NOMO-1 (cell line): Measurements from ENCODE around the gene MTREX.
"Not testable (repeated sequence)": the region's sequence is repeated elsewhere in the genome, so short reads cannot be mapped to it uniquely, and the experiment has no call there.

Experiments
- DNase-seq, 2 experiments: peaks; one replicate each; lab custom pipeline; 2025; ENCODE audit not compliant: unreplicated experiment in 2 of 2; lab: John Stamatoyannopoulos, UW

The MTREX gene

GRCh38 chr5:55307383-55308253 is at the start of gene MTREX, which contains the start of gene DHX29:
TSS of gene MTREX (plus strand) at chr5:55307989. CDS start at chr5:55308014, 25 bp downstream.
TSS of gene DHX29 (minus strand) at chr5:55307694. CDS start at chr5:55307573, 121 bp downstream.
- peak; percentile 84 to 85 for DNase-seq

DNA sequence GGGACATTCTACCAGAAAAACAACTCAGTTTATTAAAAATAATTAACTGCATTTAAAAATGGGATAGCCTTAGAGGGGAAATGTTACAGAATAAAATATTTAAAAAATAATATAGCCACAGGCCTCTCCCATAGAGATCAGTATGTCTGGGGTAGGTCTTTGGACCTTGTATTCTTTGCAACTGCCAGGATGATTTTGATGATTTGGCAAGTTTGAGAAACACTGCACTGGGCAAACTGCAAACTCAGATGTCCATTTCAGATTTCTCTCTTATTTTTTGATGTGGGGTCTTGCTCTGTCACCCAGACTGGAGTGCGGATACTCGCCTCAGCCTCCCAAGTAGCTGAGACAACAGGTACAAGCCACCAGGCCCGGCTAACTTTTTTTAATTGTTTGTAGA is 49.5 kb upstream of the MTREX start:
- DNase-seq = no peak

DNA sequence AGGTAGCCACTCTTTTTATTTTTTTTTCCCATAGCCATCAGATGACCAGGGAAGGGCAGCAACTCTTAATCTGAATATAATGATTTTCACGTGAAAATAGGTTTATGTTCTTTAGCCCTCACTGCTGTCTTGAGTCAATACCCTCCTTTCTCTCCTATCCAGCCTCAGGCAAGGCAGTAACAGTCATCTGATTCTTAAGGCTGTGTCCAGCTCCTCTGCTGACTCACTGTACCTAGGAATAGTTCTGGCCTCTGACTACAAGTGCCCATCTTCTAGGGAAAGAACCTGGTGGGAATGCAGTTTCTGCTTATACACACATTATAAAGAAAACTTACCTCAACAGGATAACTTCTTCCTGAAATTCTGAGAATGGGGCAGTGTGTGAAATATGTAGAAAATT is 31.0 kb upstream of the MTREX start:
- no peak for DNase-seq

DNA sequence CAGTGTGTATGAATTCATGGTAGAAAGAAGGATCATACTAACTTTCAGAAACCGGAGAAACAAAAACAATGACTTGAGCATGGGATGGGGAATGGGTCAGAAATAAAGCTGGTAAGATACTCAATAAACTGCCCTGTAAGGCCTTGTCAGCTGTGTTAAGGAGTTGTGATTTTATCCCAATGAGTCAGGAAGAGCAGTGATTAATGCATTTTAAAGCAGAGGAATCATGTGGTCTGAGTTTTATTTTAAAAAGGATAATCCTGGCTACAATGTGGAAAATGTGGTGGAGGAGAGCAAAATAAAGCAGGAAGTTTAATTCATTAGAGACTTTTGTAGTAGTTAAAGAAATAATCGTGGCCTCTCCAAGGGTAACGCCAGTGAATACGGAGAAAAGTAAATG is 29.0 kb upstream of the MTREX start:
- DNase-seq = no peak

- no peak for DNase-seq
Measured at GRCh38 chr5:55286411-55286933, 21.3 kb upstream of the MTREX start.

- DNase-seq = no peak
Measured at GRCh38 chr5:55289808-55290207, 18.0 kb upstream of the MTREX start.

- no peak for DNase-seq
Measured at GRCh38 chr5:55290991-55291390, 16.8 kb upstream of the MTREX start.

- no peak for DNase-seq
Measured at GRCh38 chr5:55294935-55295334, 12.9 kb upstream of the MTREX start.

- DNase-seq = no peak
Measured at GRCh38 chr5:55300890-55301289, 6.9 kb upstream of the MTREX start.

DNA sequence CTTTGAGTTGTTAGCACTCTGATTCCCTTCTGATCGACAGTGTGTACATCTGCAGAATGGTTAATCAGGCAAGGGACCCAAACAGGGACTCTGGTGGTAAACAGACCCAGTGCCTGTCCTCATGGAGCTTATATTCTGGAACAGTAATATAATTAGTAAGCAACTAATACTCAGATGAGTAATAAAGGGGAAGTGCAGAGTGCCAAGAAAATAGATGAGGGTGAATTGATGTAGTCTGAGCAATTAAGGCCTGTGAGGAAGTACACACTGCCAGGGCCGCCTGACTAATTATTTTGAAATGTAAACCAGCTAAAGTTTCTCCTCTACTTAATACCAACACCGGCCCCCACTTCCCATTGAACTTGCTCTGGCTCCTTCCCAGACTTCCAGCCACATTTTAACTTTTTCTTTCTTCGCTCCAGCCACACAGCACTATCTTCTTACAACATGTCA is 4.5 kb upstream of the MTREX start:
- DNase-seq = peak; percentile 42 to 72

- DNase-seq = no peak
Measured at GRCh38 chr5:55304584-55304983, 3.2 kb upstream of the MTREX start.

GRCh38 chr5:55305345-55305744 is 2.4 kb upstream of the MTREX start:
- DNase-seq = no peak

DNA sequence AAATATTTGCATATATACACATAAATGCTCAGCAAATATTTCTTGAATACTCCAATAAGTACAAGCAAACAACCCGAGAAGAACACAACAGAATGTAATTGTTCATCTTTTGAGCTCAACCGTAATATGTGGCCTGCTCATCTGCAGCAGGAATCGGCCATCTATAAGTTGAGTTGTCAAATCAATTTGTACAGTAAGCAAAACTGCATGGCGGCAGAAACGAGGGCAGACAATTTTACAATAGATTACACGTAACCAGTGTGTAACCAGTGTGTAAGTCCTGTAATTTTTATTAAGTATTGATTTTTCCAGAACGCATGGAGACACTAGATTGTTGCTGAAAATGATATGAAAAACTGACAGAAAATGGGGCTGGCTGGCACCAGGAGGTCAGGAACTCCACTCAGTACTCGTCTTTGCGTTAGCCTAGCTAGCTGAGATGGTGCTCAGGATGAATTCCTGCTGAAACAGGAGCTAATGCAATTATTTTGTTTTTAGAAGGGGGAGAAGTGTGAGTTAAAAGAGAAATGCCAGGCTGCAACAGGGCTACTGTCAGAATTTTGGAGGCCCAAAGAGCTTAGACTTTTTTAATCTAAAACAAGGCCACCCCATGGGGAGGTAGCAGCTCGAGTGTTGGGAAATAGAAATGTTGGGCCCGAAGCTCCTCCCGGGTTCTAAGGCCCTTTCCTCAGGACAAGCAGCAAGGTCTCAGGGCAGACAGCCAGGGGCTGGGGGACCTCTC is 977 bp upstream of the MTREX start:
- peak in 1 of 2 experiments; percentile 29 for DNase-seq

DNA sequence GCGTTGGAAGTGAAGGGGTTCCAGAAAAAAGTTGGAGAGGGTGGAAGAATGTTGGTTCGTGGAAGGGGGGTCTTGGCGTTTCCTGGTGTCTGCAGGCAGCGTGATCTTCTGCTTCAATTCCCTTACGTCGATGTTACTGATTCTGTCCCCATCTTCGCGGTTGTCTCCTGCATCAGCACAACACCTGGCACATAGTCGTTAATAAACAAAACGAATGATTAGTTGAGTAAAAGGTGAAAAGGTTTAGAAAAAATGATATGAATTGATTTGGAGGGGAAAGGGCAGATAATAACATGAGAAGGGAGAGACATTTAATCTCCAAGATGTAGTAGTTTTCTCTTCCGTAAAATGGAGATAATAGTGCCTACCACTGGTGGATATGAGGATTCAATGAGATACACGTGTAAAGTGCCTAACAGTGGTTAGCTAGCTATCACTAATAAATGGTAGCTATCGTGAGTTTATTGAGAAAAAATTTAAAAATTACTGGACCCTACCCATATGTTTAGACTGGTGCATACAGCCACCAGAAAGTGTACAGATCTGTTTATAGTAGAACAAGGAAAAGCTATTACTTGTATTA is 556 bp downstream of the MTREX start:
- peak; percentile 26 to 45 for DNase-seq

DNA sequence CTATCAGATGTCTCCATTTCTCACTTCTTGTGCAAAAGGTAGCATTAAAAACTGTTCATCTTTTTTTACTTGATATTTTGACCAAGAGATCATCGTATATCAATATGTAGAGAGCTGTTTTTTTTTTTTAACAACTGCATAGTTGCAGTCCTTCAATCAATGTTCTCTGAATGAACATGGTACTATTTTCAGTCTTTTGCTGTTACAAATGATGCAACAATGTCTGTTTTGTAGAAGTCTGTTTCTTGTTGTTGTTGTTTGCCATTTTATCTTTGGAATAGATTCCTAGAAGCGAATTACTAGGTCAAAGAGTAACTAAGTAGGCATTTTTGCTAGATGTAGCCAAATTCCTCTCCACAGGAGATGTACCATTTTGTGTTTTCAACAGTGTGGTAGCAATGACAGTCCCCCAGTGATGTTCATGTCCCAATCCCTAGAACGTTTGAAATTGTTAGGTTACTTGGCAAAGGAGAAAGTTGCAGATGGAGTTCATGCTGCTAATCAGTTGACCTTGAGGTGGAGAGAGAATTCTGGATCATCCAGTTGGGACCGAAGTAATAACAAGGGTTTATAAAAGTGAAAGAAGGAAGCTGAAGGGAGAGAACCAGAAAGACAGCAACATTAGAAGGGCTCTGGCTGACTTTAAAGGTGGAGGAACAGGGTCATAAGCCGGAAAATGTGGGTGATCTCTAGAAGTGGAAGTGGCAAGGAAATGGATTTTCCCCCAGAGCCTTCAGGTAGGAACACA is 6.3 kb downstream of the MTREX start:
- no peak for DNase-seq

DNA sequence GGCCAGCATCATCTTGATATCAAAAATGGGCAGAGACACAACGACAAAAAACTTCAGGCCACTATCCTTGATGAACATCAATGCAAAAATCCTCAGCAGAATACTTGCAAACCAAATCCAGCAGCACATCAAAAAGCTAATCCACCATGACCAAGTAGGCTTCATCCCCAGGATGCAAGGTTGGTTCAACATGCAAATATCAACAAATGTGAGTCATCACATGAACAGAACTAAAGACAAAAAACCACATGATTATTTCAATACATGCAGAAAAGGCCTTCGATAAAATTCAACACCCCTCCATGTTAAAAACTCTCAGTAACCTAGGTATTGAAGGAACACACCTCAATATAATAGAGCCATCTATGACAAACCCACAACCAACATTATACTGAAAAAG is 8.5 kb downstream of the MTREX start:
- DNase-seq = no peak

GRCh38 chr5:55316837-55317236 is 9.0 kb downstream of the MTREX start:
- no peak for DNase-seq

DNA sequence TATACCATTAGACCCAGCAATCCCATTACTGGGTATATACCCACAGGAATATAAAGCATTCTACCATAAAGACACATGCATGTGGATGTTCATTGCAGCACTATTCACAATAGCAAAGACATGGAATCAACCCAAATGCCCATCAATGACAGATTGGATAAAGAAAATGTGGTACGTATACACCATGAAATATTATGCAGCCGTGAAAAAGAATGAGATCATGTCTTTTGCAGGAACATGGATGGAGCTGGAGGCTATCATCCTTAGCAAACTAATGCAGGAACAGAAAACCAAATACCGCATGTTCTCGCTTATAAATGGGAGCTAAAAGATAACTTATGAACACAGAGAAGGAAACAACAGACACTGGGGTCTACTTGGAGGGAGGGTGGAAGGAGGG is 10.4 kb downstream of the MTREX start:
- not testable (repeated sequence) for DNase-seq

DNA sequence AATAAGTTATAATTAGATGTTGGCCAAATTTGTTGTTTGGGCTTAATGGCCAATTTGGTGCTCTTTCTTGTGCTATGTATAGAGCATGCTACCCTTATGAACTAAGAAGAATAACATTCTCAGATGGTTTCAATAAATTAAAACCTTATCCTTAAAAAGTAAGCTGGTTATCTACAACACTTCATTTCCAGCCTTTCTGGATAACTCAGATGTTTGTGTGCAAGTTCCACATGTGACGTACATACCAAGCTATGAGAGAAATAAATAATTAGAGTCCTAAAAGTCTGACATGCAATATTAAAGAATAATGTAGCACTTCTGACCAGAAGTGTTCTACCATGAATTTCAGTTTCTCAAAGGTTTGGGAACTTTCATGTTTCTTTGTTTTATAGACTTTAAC is 11.7 kb downstream of the MTREX start:
- no peak for DNase-seq

DNA sequence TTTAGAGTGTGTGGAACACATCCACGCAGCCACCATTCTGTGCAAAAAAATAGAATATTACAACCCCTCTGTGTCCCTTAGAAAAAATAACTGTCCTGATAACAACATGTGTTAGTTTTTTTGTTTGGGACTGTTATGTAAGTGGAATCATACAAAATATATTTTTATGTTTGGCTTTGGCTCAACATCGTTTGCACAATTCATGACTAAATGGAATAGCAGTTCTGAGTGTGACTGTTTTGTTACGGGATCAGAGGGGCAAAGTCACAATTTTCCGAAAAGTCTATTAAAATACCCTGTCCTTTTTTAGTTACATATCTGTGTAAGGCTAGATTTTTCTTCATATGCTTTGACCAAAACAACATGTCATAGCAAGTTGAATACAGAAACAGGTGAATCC is 12.8 kb downstream of the MTREX start:
- DNase-seq = no peak
